OCI-LY7 (cell line): ENCODE results near the gene CD300LF. TPM values are rescaled to one million over a fixed set of nuclear protein-coding genes. Genes with fewer than 3 reads are reported as not detected.

Source experiments
- BruUV-seq: library from RNA; stranded (reverse); fragments of 400-500 nt; replicated peaks from 2 replicates; lab custom pipeline; 2021; lab: Mats Ljungman, UMichigan
- CTCF ChIA-PET: fragments of 300-600 bp; sonication (Branson Sonifier 250); formaldehyde crosslinking; loops from one replicate; lab custom pipeline; 2022; ENCODE audit warnings: antibody characterized with exemption; ENCODE audit not compliant: unreplicated experiment; lab: Charles Lee
- POLR2A ChIA-PET: fragments of 300-600 bp; sonication (Branson Sonifier 250); formaldehyde crosslinking; loops from one replicate; lab custom pipeline; 2022; ENCODE audit warnings: antibody characterized with exemption; lab: Charles Lee
- DNase-seq: peaks from one replicate; pipeline ENCODE4 v3.0.0-alpha.2; 2015; ENCODE audit warnings: low spot score
- H2AFZ ChIP-seq: fragments of 200-600 bp; sonication (generic), shearing (Covaris generic); 2 replicates; pipeline ENCODE4 v1.6.1; 2014; ENCODE audit warnings: mild to moderate bottlenecking, antibody characterized with exemption, low read length, moderate library complexity
- H3K27ac ChIP-seq: fragments of 200-600 bp; sonication (generic); 2 replicates; pipeline ENCODE4 v1.5.1; 2014; ENCODE audit warnings: mixed run types, low read depth, mild to moderate bottlenecking, moderate library complexity, low read length, inconsistent platforms; ENCODE audit not compliant: poor library complexity, severe bottlenecking
- H3K36me3 ChIP-seq: fragments of 200-600 bp; sonication (generic); 2 replicates; pipeline ENCODE4 v1.6.1; 2014; ENCODE audit warnings: mild to moderate bottlenecking, antibody characterized with exemption, low read length, moderate library complexity, mixed read lengths; ENCODE audit not compliant: insufficient read depth
- H3K4me1 ChIP-seq: fragments of 200-600 bp; sonication (generic); 2 replicates; pipeline ENCODE4 v1.5.1; 2014; ENCODE audit warnings: mild to moderate bottlenecking, low read length; ENCODE audit not compliant: insufficient read depth, poor library complexity, severe bottlenecking
- H3K4me2 ChIP-seq: fragments of 200-600 bp; sonication (generic); 2 replicates; pipeline ENCODE4 v1.6.1; 2014; ENCODE audit warnings: mild to moderate bottlenecking, low read length
- H3K4me3 ChIP-seq: fragments of 200-600 bp; sonication (generic); 2 replicates; pipeline ENCODE4 v1.5.1; 2014; ENCODE audit warnings: mild to moderate bottlenecking, low read depth, low read length; ENCODE audit not compliant: poor library complexity, severe bottlenecking
- H3K79me2 ChIP-seq: fragments of 200-600 bp; sonication (generic); 2 replicates; pipeline ENCODE4 v1.6.1; 2016; ENCODE audit warnings: low read depth, mild to moderate bottlenecking, low read length, moderate library complexity, mixed read lengths; ENCODE audit not compliant: insufficient read depth
- H3K9me2 ChIP-seq: fragments of 200-600 bp; sonication (generic); 2 replicates; pipeline ENCODE4 v1.6.1; 2016; ENCODE audit warnings: mild to moderate bottlenecking, low read length, mixed read lengths; ENCODE audit not compliant: insufficient read depth
- H3K9me3 ChIP-seq: fragments of 200-600 bp; sonication (generic); 2 replicates; pipeline ENCODE4 v1.6.1; 2014; ENCODE audit warnings: mild to moderate bottlenecking, mixed run types, low read length, mixed read lengths
- H4K20me1 ChIP-seq: fragments of 200-600 bp; sonication (generic); 2 replicates; pipeline ENCODE4 v1.6.1; 2014; ENCODE audit warnings: mild to moderate bottlenecking, antibody characterized with exemption, low read length, moderate library complexity, mixed read lengths; ENCODE audit not compliant: insufficient read depth
- CTCF ChIP-seq: fragments of 200-600 bp; sonication (generic); conservative IDR thresholded peaks from 2 replicates; pipeline ENCODE4 v1.5.1; 2014; ENCODE audit warnings: mild to moderate bottlenecking, antibody characterized with exemption, low read length, moderate library complexity, mixed read lengths
- EZH2phosphoT487 ChIP-seq: fragments of 200-600 bp; sonication (generic); IDR thresholded peaks from 2 replicates; pipeline ENCODE4 v1.6.1; 2018; ENCODE audit warnings: low read depth, borderline replicate concordance, mild to moderate bottlenecking, mixed run types, antibody characterized with exemption, low read length, moderate library complexity, mixed read lengths
- intact Hi-C: fragments of 100-400 bp; cut with micrococcal nuclease; formaldehyde crosslinking; loops from one replicate; pipeline ENCODE4 v1.10.0; 2022; ENCODE audit not compliant: unreplicated experiment
- total RNA-seq, 2 experiments: library from RNA; depleted of rRNA in 1 of 2; stranded (reverse); fragments of >200 nt in 1 of 2; shearing (Covaris generic) in 1 of 2; gene quantifications; 2 replicates each; pipeline ENCODE4 v1.2.3, GENCODE V29; 2014 to 2022

CD300LF gene
- total RNA-seq, 2 experiments from 2014 or later, result not detected

- H3K79me2 ChIP-seq, result peaks cover 5% of the 10 kb centered on the region; the same call in 1 of the 2 replicates
- H3K9me2 ChIP-seq, result no peaks in the 10 kb centered on the region
- H3K4me3 ChIP-seq, result no peak overlapping the region
- BruUV-seq, result no TSS peak
- no peak overlapping the region for H2AFZ ChIP-seq
- no peaks in the 10 kb centered on the region for H3K9me3 ChIP-seq
- H3K27ac ChIP-seq, result no peak overlapping the region
- H3K4me2 ChIP-seq, result no peak overlapping the region
- ChIA-PET POLR2A (interaction anchor here (0.5 to 1.4 kb wide), 4 partner anchors 10 to 24 kb away, joined by 3 to 5 read pairs (median 3); no protein-coding TSS in a partner anchor), CTCF (interaction anchor here (1.7 to 2.2 kb wide), 2 partner anchors 16 to 103 kb away, joined by 5 to 10 read pairs; no protein-coding TSS in a partner anchor)
- H4K20me1 ChIP-seq, result peaks cover 9% of the 10 kb centered on the region; the same call in 1 of the 2 replicates
- intact Hi-C loops, result no loop called here
- H3K36me3 ChIP-seq, result peaks cover 16% of the 10 kb centered on the region
- no peak for DNase-seq
- peaks cover 19% of the 10 kb centered on the region for H3K4me1 ChIP-seq
- no peak for TF ChIP-seq EZH2phosphoT487
- TF ChIP-seq CTCF, result no peak
Measured at GRCh38 chr17:74760404-74761105, 47.8 kb upstream of the CD300LF start.

- H3K4me1 ChIP-seq, result peaks cover 19% of the 10 kb centered on the region
- H2AFZ ChIP-seq, result no peak overlapping the region
- DNase-seq, result no peak
- peaks cover 9% of the 10 kb centered on the region; the same call in 1 of the 2 replicates for H4K20me1 ChIP-seq
- H3K9me3 ChIP-seq, result no peaks in the 10 kb centered on the region
- H3K27ac ChIP-seq, result no peak overlapping the region
- ChIA-PET CTCF (interaction anchor here (0.9 to 2.2 kb wide), 3 partner anchors 11 to 103 kb away, joined by 3 to 10 read pairs (median 5); no protein-coding TSS in a partner anchor), POLR2A (interaction anchor here (1.0 to 1.4 kb wide), 2 partner anchors 14 to 24 kb away, joined by 3 read pairs; no protein-coding TSS in a partner anchor)
- peaks cover 5% of the 10 kb centered on the region; the same call in 1 of the 2 replicates for H3K79me2 ChIP-seq
- BruUV-seq, result no TSS peak
- H3K36me3 ChIP-seq, result peaks cover 12% of the 10 kb centered on the region
- no peak overlapping the region for H3K4me3 ChIP-seq
- intact Hi-C loops, result loop anchor here (1.0 kb wide), 1 partner anchor 16 kb away; no protein-coding TSS in a partner anchor
- H3K9me2 ChIP-seq, result no peaks in the 10 kb centered on the region
- TF ChIP-seq EZH2phosphoT487 (no peak), CTCF (no peak)
- H3K4me2 ChIP-seq, result peak overlapping the region; percentile 3; the same call in 1 of the 2 replicates
Measured at GRCh38 chr17:74759941-74760340, 47.2 kb upstream of the CD300LF start.
